Activated CD4-positive, CD25-positive, alpha-beta regulatory T cell (primary cell): Measurements from ENCODE around the gene PTPN6.

Experiments used
- DNase-seq, 4 experiments: peaks; one replicate each; lab custom pipeline; 2025; lab: John Stamatoyannopoulos, UW

PTPN6 gene

DNA sequence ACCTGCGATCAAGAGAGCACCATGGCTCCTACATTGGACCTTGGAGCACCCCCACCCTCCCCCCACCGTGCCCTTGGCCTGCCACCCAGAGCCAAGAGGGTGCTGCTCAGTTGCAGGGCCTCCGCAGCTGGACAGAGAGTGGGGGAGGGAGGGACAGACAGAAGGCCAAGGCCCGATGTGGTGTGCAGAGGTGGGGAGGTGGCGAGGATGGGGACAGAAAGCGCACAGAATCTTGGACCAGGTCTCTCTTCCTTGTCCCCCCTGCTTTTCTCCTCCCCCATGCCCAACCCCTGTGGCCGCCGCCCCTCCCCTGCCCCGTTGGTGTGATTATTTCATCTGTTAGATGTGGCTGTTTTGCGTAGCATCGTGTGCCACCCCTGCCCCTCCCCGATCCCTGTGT lies 9.4 kb upstream of the PTPN6 start:
- no peak for DNase-seq

- no peak for DNase-seq
Observed at GRCh38 chr12:6942331-6942665, 8.9 kb upstream of the PTPN6 start.

DNA sequence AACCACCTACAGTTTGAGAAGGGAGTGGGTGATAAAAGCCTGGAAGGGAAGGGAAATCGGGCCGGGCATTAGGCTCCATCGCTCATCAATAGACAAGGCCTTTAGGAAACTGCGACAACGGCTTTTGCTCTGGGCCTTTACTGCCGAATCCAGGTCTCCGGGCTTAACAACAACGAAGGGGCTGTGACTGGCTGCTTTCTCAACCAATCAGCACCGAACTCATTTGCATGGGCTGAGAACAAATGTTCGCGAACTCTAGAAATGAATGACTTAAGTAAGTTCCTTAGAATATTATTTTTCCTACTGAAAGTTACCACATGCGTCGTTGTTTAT lies 7.8 kb upstream of the PTPN6 start:
- DNase-seq = peak; percentile 33 to 61 (median 52)

- peak; percentile 34 to 75 (median 54) for DNase-seq
Observed at GRCh38 chr12:6943722-6944380, 7.3 kb upstream of the PTPN6 start, which contains the start of the genes C12orf57 and RNU7-1. TSS of gene C12orf57 (plus strand) at chr12:6944022. CDS start at chr12:6944122, 100 bp downstream. TSS of gene RNU7-1 (plus strand) at chr12:6943816.

DNA sequence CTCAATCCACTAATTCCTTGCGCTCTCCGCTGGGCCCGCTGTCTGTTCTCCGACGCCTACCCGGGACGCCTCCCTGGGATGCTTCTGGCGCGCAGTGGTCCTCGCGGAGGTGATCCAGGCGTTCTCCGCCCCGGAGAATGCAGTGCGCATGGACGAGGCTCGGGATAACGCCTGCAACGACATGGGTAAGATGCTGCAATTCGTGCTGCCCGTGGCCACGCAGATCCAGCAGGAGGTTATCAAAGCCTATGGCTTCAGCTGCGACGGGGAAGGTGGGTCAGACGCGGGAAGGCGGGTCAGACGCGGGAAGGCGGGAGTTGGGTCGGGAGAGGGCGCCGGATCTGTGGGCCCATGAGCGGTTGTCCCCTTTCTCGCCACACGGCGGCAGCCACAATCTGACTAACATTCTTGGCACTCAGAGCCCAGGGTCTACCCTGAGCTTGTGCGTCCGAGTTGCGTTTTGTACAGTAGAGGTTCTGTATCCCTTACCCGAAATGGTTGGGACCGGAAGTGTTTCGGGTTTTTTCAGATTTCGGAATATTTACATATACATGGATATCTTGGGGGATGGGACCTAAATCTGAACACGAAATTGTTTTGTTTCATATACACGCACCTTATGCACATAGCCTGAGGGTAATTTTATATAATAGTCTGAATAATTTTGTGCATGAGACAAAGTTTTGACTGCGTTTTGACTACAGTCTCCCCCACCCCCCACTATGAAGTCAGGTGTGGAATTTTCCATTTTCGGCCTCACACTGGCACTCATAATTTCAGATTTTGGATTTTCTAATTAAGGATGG lies 6.6 kb upstream of the PTPN6 start:
- peak; percentile 69 to 78 (median 74) for DNase-seq

DNA sequence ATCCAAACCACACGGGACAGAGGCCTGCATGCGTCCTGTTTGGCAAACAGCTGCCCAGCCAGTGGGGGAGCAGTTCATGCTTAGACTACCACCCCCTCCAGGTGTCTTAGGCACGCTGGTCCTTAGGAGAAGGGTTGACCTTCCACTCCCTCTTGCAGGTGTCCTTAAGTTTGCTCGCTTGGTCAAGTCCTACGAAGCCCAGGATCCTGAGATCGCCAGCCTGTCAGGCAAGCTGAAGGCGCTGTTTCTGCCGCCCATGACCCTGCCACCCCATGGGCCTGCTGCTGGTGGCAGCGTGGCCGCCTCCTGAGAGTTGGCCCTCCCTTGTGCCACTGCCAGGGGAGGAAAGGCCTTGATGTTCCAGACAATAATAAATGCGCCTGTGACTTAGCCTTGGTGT lies 5.5 kb upstream of the PTPN6 start:
- DNase-seq = no peak

DNA sequence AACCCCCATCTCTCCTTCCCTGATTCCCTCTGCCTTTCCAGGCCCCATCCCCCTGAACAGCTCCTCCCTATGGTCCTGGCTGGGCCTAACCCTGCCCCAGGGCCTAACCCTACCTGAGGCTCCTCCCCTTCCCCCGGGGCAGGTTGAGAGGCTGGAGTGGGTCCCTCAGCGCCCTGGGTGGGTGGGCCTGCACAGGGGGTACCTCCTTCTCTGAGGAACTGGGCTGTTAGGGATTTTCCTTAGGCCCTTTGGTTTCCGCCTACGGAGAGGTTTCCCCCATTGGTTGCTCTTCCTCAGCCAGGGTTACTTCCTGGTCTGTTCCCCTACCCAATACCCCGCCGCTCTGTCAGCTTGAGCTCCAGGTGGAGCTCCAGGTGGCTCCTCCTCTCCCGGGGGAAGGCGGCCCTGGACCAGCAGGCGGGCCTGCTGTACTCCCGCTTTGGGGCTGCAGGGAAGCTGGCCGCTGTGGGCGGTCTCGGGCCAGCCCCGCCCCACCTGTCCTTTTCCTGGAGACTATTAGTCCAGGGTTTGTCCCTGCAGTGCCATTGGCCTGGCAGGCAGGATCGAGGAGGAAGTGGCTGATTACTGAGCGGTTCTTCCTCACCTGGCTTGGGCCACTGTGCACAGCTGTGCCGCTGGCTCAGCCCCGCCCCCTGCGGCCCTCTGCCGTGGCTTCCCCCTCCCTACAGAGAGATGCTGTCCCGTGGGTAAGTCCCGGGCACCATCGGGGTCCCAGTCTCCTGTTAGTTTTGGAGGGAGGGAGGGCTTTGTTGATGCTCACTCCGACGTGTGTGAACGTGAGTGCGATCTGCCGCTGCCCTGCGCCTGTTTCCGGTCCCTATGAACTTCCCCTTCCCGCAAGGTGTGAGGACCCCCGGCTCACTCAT lies 4.9 kb upstream of the PTPN6 start:
- peak in 2 of 4 experiments; percentile 31 for DNase-seq

- no peak for DNase-seq
Observed at GRCh38 chr12:6946920-6947374, 4.2 kb upstream of the PTPN6 start.

- DNase-seq = no peak
Observed at GRCh38 chr12:6947615-6948014, 3.5 kb upstream of the PTPN6 start.

DNA sequence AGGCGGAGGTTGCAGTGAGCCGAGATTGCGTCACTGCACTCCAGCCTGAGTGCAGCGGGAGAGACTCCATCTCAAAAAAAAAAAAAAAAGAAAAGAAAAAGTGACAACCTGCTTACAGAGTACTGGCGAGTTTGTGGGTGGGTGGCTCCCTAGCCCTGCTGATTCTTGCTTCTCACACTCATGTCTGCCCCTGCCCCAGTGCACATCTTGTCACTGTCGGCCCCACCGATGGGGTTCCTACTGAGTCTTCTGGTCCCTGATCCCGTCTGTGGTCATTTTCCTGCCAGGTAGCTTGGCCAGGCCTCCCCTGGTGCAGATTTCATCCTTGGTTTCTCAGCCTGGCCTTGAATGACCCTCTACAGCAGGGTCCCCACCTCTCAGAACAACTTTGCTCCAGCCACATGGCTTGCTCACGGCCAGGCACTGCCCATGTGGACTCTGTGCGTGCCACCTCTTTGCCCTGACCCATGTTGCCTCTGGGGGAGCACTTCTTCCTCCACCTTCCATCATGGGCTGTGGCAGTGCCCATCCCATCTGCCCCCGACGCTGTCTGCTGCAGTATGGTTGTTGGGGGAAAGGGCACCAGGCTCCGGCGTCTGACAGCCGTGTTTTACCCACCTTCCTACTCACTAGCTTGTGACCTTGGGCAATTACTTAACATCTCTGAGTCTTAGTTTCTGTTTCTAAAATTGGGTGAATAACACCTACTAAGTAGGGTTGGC lies 2.1 kb upstream of the PTPN6 start:
- no peak for DNase-seq

- peak in 1 of 4 experiments; percentile 19 for DNase-seq
Observed at GRCh38 chr12:6950401-6950801, 755 bp upstream of the PTPN6 start.

GRCh38 chr12:6951551-6952120 lies 480 bp downstream of the PTPN6 start:
- DNase-seq = no peak

GRCh38 chr12:6952121-6952862 lies 1.1 kb downstream of the PTPN6 start:
- DNase-seq = no peak

GRCh38 chr12:6952863-6953441 lies 1.8 kb downstream of the PTPN6 start:
- DNase-seq = no peak

GRCh38 chr12:6953442-6954315 lies 2.5 kb downstream of the PTPN6 start:
- DNase-seq = peak; percentile 26 to 35 (median 29)

DNA sequence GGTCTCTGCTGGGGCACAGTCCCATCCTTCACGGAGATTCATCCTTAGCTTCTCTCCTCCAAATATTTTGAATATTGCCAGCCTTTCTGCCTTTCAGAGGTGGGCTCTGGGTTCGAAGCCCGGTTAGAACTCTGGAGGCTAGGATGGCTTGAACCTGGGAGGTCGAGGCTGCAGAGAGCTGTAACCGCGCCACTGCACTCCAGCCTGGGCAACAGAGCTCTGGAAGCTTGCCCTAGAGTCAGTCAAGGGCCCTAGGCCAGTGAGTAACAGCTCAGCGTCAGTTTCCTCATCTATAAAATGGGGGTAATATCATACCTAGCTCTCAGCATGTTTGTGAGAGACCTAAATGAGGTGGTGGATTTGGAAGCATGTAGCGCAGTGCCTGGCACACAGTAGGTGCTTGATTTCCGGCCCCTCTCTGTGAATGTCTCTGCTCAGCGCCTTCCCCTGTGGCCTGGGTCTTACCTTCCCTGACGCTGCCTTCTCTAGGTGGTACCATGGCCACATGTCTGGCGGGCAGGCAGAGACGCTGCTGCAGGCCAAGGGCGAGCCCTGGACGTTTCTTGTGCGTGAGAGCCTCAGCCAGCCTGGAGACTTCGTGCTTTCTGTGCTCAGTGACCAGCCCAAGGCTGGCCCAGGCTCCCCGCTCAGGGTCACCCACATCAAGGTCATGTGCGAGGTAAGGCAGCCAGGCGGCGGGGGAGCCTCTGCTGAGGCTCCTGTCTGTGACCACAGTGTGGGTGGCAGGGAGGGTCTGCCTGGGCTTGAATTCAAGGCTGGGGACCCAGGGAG lies 3.4 kb downstream of the PTPN6 start:
- DNase-seq = no peak

DNA sequence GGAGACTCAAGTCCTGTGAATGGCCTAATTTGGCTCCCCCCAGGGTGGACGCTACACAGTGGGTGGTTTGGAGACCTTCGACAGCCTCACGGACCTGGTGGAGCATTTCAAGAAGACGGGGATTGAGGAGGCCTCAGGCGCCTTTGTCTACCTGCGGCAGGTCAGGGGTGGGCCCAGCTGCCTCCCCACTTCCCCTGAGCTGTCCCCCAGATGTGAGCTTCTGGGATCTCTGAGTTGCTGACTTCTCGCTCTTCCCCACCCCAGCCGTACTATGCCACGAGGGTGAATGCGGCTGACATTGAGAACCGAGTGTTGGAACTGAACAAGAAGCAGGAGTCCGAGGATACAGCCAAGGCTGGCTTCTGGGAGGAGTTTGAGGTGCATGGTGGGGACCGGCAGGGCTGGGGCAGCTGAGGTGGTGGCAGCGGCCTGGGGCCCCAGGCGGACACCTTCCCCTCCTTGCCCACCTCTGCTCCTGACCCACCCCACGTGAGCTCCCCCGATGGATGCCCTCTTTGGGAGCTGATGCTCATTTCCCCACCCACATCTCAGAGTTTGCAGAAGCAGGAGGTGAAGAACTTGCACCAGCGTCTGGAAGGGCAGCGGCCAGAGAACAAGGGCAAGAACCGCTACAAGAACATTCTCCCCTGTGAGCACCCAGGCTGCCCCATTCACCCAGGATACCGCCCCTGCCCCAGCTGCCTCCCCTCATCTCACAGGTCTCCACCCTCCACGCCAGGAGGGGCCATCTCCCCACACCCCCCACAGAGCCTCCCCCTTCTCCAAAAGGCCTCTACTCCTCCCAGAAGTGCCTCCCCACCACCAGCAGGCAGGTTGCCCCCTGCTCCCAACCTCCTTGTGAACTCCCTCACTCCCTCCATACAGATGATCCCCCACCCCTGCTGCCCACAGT lies 4.2 kb downstream of the PTPN6 start:
- no peak for DNase-seq
